NCI-H1092 treated with DMSO at 0.1 percent for 48 hours (cell line): Measurements from ENCODE around the gene DLGAP4.

ENCODE experiments used
- DNase-seq: peaks from one replicate; lab custom pipeline; 2025; lab: John Stamatoyannopoulos, UW

Gene DLGAP4

GRCh38 chr20:36538026-36538722, 232.0 kb downstream of the DLGAP4 start:
- DNase-seq: no peak

- DNase-seq: no peak
Measured at GRCh38 chr20:36540551-36541211, 234.5 kb downstream of the DLGAP4 start.

- DNase-seq: no peak
Measured at GRCh38 chr20:36541227-36541767, 235.2 kb downstream of the DLGAP4 start, which contains the start of gene MYL9. TSS of gene MYL9 (plus strand) at chr20:36541519. CDS start at chr20:36544885, 3,366 bp downstream.

GRCh38 chr20:36541768-36542488, 235.8 kb downstream of the DLGAP4 start:
- DNase-seq: no peak

- DNase-seq: no peak
Measured at GRCh38 chr20:36542516-36543183, 236.5 kb downstream of the DLGAP4 start.

- DNase-seq: no peak
Measured at GRCh38 chr20:36543184-36544133, 237.3 kb downstream of the DLGAP4 start.

- peak; percentile 10 for DNase-seq
Measured at GRCh38 chr20:36544134-36545018, 238.2 kb downstream of the DLGAP4 start.

GRCh38 chr20:36546111-36546736, 240.1 kb downstream of the DLGAP4 start:
- DNase-seq: no peak

GRCh38 chr20:36547186-36548005, 241.3 kb downstream of the DLGAP4 start:
- DNase-seq: no peak

- DNase-seq: no peak
Measured at GRCh38 chr20:36548006-36548315, 241.8 kb downstream of the DLGAP4 start.

GRCh38 chr20:36548704-36549627, 242.8 kb downstream of the DLGAP4 start:
- no peak for DNase-seq

GRCh38 chr20:36549628-36549941, 243.4 kb downstream of the DLGAP4 start:
- DNase-seq: no peak

GRCh38 chr20:36549942-36550789, 244.0 kb downstream of the DLGAP4 start:
- DNase-seq: no peak

- DNase-seq: no peak
Measured at GRCh38 chr20:36550790-36551299, 244.7 kb downstream of the DLGAP4 start.

GRCh38 chr20:36555248-36555647, 249.1 kb downstream of the DLGAP4 start:
- no peak for DNase-seq

GRCh38 chr20:36562724-36563123, 256.6 kb downstream of the DLGAP4 start:
- no peak for DNase-seq

GRCh38 chr20:36563374-36563773, 257.2 kb downstream of the DLGAP4 start:
- DNase-seq: no peak
